ENCODE data around the gene NCK2.

NCK2 gene

DNA sequence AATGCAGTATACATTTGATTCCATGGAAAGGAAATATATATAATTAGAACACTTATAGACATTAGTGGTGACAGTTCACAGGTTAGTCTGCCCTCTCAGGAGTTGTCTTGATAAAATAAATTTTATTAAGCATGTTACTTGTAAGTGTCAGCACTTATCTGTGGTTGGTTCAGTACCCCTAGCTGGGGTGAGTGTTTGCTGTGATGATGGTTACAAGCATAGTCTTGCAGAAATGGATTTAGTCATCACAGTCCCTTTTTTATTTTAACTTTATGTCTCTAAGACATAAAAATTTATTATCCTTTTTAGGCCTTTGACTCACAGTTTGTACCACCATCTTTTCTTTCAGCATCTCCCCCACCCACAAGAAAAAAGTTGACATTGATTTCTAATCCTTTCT, 52.1 kb downstream of the NCK2 start:
- no peaks in the 10 kb centered on the region for H3K36me3 ChIP-seq (replicated peaks)
- DNase-seq, result no peak
- in situ Hi-C loops (cut with HindIII; ENCODE audit: low pct_ligation_motif_present, low sequenced_read_pairs), result no loop called here
- H3K27ac ChIP-seq, result no peak overlapping the region
- no peak overlapping the region for H3K4me3 ChIP-seq (ENCODE audit: low read depth, low read length)
- no peaks in the 10 kb centered on the region for H3K27me3 ChIP-seq (replicated peaks)
- TF ChIP-seq, protein P1, sequence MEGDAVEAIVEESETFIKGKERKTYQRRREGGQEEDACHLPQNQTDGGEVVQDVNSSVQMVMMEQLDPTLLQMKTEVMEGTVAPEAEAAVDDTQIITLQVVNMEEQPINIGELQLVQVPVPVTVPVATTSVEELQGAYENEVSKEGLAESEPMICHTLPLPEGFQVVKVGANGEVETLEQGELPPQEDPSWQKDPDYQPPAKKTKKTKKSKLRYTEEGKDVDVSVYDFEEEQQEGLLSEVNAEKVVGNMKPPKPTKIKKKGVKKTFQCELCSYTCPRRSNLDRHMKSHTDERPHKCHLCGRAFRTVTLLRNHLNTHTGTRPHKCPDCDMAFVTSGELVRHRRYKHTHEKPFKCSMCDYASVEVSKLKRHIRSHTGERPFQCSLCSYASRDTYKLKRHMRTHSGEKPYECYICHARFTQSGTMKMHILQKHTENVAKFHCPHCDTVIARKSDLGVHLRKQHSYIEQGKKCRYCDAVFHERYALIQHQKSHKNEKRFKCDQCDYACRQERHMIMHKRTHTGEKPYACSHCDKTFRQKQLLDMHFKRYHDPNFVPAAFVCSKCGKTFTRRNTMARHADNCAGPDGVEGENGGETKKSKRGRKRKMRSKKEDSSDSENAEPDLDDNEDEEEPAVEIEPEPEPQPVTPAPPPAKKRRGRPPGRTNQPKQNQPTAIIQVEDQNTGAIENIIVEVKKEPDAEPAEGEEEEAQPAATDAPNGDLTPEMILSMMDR (IDR thresholded peaks at IDR 0.05; ENCODE audit: low read depth, low read length, missing control alignments), result no peak

DNA sequence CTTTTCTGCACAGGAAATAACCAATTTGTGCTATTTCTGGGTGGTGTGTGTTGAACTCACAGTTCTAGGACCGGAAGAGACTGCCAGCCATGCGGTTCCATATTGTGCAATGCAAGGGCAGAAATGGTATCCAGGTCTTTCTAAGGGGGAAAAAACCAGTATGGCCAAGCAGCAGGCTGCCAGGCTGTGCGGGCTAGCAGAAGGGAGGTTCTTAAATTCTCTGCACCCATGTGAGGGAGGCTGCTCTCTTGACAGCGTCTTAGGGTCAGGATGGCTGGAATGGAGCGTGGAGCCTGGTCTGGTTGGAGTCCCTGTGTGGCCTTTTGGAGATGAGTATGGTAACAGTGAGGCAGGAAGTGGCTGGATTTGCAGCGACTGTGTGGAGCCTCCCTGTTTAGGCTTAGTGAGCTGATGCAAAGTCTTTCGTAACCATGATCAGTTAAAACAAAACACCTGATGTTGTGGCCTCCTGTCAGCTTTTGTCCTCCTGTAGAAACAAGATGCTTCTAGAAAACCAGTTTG, 52.6 kb downstream of the NCK2 start:
- Histone ChIP-seq H3K4me3 (ENCODE audit: low read depth, low read length) (no peak overlapping the region), H3K27ac (no peak overlapping the region), H3K36me3 (replicated peaks) (no peaks in the 10 kb centered on the region), H3K27me3 (replicated peaks) (no peaks in the 10 kb centered on the region)
- in situ Hi-C loops (cut with HindIII; ENCODE audit: low pct_ligation_motif_present, low sequenced_read_pairs), result no loop called here
- no peak for DNase-seq
- TF ChIP-seq, protein P1 (IDR thresholded peaks at IDR 0.05; ENCODE audit: low read depth, low read length, missing control alignments), result no peak

DNA sequence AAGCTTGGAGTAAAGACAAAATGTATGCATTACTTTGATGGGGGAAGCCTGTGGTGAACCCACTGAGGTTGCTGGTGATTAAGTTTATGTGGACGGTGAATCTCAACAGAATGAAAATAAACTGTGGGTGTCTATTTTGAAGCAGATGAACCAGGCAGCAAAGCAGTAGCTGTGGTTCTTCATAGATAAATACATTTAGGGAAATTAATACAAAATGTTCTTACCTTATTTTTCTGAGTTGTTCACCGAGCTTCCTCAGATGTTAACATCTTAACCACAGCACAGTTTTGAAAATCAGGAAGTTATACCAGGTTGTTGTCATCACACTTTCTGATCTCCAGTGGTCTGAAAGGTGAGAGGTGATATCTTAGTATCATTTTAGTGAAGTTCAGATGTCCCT, 53.9 kb downstream of the NCK2 start:
- H3K27ac ChIP-seq, result no peak overlapping the region
- DNase-seq, result no peak
- TF ChIP-seq, protein P1 (IDR thresholded peaks at IDR 0.05; ENCODE audit: low read depth, low read length, missing control alignments), result no peak
- no peaks in the 10 kb centered on the region for H3K27me3 ChIP-seq (replicated peaks)
- in situ Hi-C loops (cut with HindIII; ENCODE audit: low pct_ligation_motif_present, low sequenced_read_pairs), result no loop called here
- no peak overlapping the region for H3K4me3 ChIP-seq (ENCODE audit: low read depth, low read length)
- H3K36me3 ChIP-seq (replicated peaks), result no peaks in the 10 kb centered on the region

DNA sequence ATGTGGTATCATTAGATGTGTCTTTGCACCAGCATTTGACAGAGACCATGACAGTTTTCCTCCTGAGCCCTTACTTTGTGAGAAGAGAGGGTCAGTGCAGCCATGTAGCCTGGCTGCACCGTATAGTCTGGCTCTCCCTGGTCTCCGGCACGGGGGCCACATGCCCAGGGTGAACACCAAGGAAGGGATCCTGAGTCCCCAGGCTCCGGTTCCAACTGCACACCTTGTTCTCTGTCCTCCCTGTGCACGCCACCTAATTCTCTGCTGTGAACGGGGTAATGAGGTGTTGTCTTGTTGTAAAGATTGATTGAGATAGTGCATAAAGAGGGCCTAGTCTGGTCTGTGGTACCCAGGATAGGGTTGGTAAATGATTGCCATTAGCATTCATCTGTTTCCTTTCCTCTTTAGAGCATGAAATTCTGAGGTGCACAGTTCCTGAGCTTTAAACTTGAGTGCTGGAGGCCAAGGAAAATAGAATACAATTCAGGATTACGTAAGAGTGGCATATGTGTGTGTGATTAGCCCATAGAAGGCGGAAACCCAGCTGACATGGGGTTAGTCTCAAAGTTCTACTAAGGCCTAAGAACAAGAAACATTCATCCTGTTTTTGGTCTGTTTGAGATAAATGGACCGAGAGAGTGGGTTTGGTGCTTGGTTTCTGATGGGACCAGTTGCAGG, 55.5 kb downstream of the NCK2 start:
- no peaks in the 10 kb centered on the region for H3K36me3 ChIP-seq (replicated peaks)
- TF ChIP-seq, protein P1 (IDR thresholded peaks at IDR 0.05; ENCODE audit: low read depth, low read length, missing control alignments), result no peak
- no peak for DNase-seq
- H3K27ac ChIP-seq, result no peak overlapping the region
- in situ Hi-C loops (cut with HindIII; ENCODE audit: low pct_ligation_motif_present, low sequenced_read_pairs), result no loop called here
- H3K27me3 ChIP-seq (replicated peaks), result no peaks in the 10 kb centered on the region
- no peak overlapping the region for H3K4me3 ChIP-seq (ENCODE audit: low read depth, low read length)

DNA sequence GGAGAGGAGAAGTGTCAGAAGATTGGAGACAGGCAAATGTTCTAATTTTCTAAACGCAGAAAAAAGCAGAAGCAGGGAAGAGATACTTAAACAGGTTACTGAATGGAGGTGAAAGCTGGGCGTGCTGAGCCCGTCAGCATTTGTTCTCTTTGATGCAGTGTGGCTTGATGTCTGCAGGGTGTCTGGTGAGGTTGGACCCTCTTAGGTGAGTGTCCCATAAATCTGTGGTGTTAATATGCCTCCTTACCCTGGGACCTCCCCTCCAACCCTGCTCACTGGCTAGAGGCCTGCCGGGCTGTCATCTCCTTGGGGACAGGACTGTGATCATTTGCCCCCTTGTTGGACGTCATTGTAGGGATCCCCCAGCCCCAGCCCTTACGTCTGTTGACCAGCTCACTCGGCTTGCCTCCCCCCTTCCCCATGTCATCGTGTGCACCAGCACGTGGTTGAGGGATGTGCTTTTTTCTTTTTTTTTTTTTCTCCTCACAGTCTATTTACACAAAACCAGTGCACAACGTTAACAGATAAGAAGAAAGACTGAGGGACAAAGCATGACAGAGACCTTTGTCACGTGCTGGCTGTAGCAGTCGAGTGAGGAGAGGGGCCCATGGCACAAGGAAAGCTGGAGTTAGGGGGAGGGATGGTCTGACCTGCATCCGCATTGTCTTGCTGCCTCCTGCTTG, 56.4 kb downstream of the NCK2 start:
- Histone ChIP-seq H3K27me3 (replicated peaks) (no peaks in the 10 kb centered on the region), H3K27ac (no peak overlapping the region), H3K4me3 (ENCODE audit: low read depth, low read length) (no peak overlapping the region), H3K36me3 (replicated peaks) (no peaks in the 10 kb centered on the region)
- DNase-seq, result no peak
- in situ Hi-C loops (cut with HindIII; ENCODE audit: low pct_ligation_motif_present, low sequenced_read_pairs), result no loop called here
- TF ChIP-seq, protein P1 (IDR thresholded peaks at IDR 0.05; ENCODE audit: low read depth, low read length, missing control alignments), result no peak

Measured in brain microvascular endothelial cell (primary cell).